Endothelial cell (in vitro differentiated cells): Measurements from ENCODE around the gene KIAA2012. TPM values are rescaled to one million over a fixed set of nuclear protein-coding genes. Genes with fewer than 3 reads are reported as not detected.

ENCODE experiments used
- DNase-seq: peaks from one replicate; pipeline ENCODE4 v3.0.0; 2021; ENCODE audit warnings: low spot score
- H3K27ac Mint-ChIP-seq: one replicate; pipeline ENCODE4 v1.8.0; 2021; ENCODE audit warnings: mixed read lengths, inconsistent platforms; ENCODE audit not compliant: unreplicated experiment
- H3K27me3 Mint-ChIP-seq: one replicate; pipeline ENCODE4 v1.8.0; 2021; ENCODE audit warnings: mild to moderate bottlenecking, moderate library complexity, mixed read lengths, inconsistent platforms; ENCODE audit not compliant: unreplicated experiment
- H3K36me3 Mint-ChIP-seq: one replicate; pipeline ENCODE4 v1.8.0; 2021; ENCODE audit warnings: mild to moderate bottlenecking, low read depth, mixed read lengths, inconsistent platforms; ENCODE audit not compliant: unreplicated experiment
- H3K4me1 Mint-ChIP-seq: one replicate; pipeline ENCODE4 v1.8.0; 2021; ENCODE audit warnings: mild to moderate bottlenecking, mixed read lengths, inconsistent platforms; ENCODE audit not compliant: unreplicated experiment
- H3K4me3 Mint-ChIP-seq: one replicate; pipeline ENCODE4 v1.8.0; 2021; ENCODE audit warnings: mild to moderate bottlenecking, mixed read lengths, inconsistent platforms; ENCODE audit not compliant: unreplicated experiment
- H3K9me3 Mint-ChIP-seq: one replicate; pipeline ENCODE4 v1.8.0; 2021; ENCODE audit warnings: mixed read lengths, inconsistent platforms; ENCODE audit not compliant: unreplicated experiment
- total RNA-seq: library from RNA; stranded (reverse); fragmentation: NEBNext Ultra II Directional; extraction: Animal tissue kit (Norgen Biotek cat#: 25700); gene quantifications from one replicate; pipeline ENCODE4 v1.2.1, GENCODE V29; 2021; ENCODE audit not compliant: unreplicated experiment
- TF ChIP-seq, protein P1 (sequence below): fragments of 200-600 bp; sonication (generic); IDR thresholded peaks from one replicate; pipeline ENCODE4 v1.5.0; 2021; ENCODE audit warnings: antibody characterized with exemption; ENCODE audit not compliant: unreplicated experiment

Gene KIAA2012
- total RNA-seq, 1 donor from 2014 or later = 0.08 TPM

DNA sequence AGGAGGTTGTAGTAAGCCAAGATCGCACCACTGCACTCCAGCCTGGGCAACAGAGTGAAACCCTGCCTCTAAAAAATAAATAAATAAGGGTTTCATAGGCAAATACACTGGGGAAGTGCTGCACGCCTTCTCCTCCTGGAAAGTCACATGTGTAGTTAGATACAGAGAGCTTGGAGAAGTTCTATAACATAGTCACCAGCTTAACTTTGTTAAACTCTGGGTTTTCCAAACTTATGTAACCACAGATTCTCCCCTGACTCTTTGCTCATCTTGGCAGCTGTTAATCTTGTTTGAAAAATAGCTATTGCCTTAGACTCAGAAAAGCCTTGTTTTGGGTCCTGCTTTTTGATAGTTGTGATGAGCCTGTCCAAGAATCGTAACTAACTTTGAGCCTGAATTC is 25.2 kb downstream of the KIAA2012 start:
- peaks cover 26% of the 10 kb centered on the region for H3K4me1 Mint-ChIP-seq
- DNase-seq = no peak
- H3K27ac Mint-ChIP-seq = no peak overlapping the region
- peaks cover 3% of the 10 kb centered on the region for H3K27me3 Mint-ChIP-seq
- TF ChIP-seq, protein P1, sequence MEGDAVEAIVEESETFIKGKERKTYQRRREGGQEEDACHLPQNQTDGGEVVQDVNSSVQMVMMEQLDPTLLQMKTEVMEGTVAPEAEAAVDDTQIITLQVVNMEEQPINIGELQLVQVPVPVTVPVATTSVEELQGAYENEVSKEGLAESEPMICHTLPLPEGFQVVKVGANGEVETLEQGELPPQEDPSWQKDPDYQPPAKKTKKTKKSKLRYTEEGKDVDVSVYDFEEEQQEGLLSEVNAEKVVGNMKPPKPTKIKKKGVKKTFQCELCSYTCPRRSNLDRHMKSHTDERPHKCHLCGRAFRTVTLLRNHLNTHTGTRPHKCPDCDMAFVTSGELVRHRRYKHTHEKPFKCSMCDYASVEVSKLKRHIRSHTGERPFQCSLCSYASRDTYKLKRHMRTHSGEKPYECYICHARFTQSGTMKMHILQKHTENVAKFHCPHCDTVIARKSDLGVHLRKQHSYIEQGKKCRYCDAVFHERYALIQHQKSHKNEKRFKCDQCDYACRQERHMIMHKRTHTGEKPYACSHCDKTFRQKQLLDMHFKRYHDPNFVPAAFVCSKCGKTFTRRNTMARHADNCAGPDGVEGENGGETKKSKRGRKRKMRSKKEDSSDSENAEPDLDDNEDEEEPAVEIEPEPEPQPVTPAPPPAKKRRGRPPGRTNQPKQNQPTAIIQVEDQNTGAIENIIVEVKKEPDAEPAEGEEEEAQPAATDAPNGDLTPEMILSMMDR = no peak
- H3K4me3 Mint-ChIP-seq = no peak overlapping the region
- H3K36me3 Mint-ChIP-seq = no peaks in the 10 kb centered on the region
- no peaks in the 10 kb centered on the region for H3K9me3 Mint-ChIP-seq

DNA sequence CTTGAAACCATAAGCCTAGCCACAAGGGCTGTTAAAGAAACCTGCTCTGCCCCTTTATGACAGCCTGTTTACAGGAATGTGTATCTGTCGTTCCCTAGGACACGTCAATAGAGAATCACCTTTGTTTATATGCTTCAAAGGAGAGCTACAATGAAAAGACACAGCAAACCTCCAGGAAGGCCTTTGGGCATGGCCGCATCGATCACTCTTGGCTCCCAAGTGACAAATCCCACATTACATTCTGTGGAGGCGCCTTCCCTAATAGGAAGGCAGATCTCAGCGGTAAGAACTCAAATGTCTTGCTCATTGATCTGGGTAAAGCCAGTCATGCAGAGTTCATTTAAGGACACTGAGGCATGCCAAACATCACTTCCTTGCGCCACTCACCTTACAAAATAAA is 26.5 kb downstream of the KIAA2012 start:
- no peak overlapping the region for H3K27ac Mint-ChIP-seq
- TF ChIP-seq, protein P1 = no peak

GRCh38 chr2:202100176-202100575 is 27.1 kb downstream of the KIAA2012 start:
- no peaks in the 10 kb centered on the region for H3K9me3 Mint-ChIP-seq
- peaks cover 34% of the 10 kb centered on the region for H3K4me1 Mint-ChIP-seq
- TF ChIP-seq, protein P1 = no peak

More for the DNA sequence above, 26.5 kb downstream of the KIAA2012 start:
- Mint-ChIP-seq H3K36me3 (no peaks in the 10 kb centered on the region), H3K4me1 (peaks cover 29% of the 10 kb centered on the region), H3K4me3 (no peak overlapping the region), H3K27me3 (peaks cover 3% of the 10 kb centered on the region), H3K9me3 (no peaks in the 10 kb centered on the region)
- no peak for DNase-seq

DNA sequence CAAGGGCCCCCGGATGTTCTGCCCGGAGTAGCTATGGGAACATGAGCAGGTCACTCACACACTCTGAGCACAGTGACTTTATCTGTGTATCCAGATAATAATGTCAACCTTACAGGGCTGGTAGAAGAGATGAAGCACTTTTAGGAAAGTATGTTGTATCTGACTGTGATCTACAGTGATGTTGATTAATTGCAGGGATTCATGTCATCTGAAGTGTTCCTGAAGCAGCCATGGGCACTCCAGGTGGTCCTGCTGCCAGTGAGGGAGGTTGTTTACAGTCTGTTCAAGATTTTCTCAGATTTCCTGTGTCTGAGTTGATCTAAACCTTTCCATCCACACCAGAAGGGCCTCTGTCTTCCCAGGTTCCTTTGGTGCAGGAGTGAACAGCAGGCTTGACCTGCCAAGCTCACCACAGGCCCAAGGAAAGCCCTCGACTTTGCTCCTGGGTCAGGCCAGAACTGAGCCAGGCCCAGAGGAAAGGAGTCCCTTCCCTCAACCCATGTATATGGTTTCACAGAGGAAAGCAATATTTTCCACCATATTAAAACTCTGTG is 28.0 kb downstream of the KIAA2012 start:
- Mint-ChIP-seq H3K9me3 (no peaks in the 10 kb centered on the region), H3K4me1 (peaks cover 42% of the 10 kb centered on the region), H3K4me3 (no peak overlapping the region), H3K36me3 (no peaks in the 10 kb centered on the region), H3K27me3 (peaks cover 3% of the 10 kb centered on the region), H3K27ac (peak overlapping the region; percentile 37)
- DNase-seq = no peak
- TF ChIP-seq, protein P1 = no peak

More at GRCh38 chr2:202100176-202100575, 27.1 kb downstream of the KIAA2012 start:
- H3K27me3 Mint-ChIP-seq = peaks cover 3% of the 10 kb centered on the region
- no peak overlapping the region for H3K4me3 Mint-ChIP-seq
- no peaks in the 10 kb centered on the region for H3K36me3 Mint-ChIP-seq
- DNase-seq = no peak
- no peak overlapping the region for H3K27ac Mint-ChIP-seq

GRCh38 chr2:202102425-202103000 is 29.5 kb downstream of the KIAA2012 start:
- TF ChIP-seq, protein P1 = no peak
- Mint-ChIP-seq H3K4me3 (no peak overlapping the region), H3K36me3 (no peaks in the 10 kb centered on the region), H3K27me3 (no peaks in the 10 kb centered on the region), H3K4me1 (peaks cover 43% of the 10 kb centered on the region), H3K27ac (no peak overlapping the region), H3K9me3 (no peaks in the 10 kb centered on the region)
- no peak for DNase-seq
